Right ventricle myocardium inferior (tissue), 1 donor: ENCODE measurements around the gene ADM5. TPM values are rescaled to one million over a fixed set of nuclear protein-coding genes. Genes with fewer than 3 reads are reported as not detected.
"Not testable (repeated sequence)": the region's sequence is repeated elsewhere in the genome, so short reads cannot be mapped to it uniquely, and the experiment has no call there.

ENCODE experiments used
- ATAC-seq: fragments of 200-7000 bp; cut with Tn5 transposase; one replicate; pipeline ENCODE4 v1.9.1; 2020; ENCODE audit warnings: mild to moderate bottlenecking, moderate library complexity
- DNase-seq: peaks from one replicate; pipeline ENCODE4 v3.0.0; 2021; ENCODE audit errors: missing footprints
- intact Hi-C: fragments of 100-400 bp; cut with DNase I; formaldehyde crosslinking; loops from one replicate; pipeline ENCODE4 v1.11.0; 2022
- total RNA-seq: library from RNA; stranded (reverse); fragmentation: NEBNext Ultra II Directional; extraction: Animal tissue kit (Norgen Biotek cat#: 25700); gene quantifications from one replicate; pipeline ENCODE4 v1.2.1, GENCODE V29; 2021
- donor health status: DM: no; HTN: yes; CAD: no; lungs with severe emphysema.

Gene ADM5
- total RNA-seq, 1 donor from 2014 or later = 0.84 TPM

DNA sequence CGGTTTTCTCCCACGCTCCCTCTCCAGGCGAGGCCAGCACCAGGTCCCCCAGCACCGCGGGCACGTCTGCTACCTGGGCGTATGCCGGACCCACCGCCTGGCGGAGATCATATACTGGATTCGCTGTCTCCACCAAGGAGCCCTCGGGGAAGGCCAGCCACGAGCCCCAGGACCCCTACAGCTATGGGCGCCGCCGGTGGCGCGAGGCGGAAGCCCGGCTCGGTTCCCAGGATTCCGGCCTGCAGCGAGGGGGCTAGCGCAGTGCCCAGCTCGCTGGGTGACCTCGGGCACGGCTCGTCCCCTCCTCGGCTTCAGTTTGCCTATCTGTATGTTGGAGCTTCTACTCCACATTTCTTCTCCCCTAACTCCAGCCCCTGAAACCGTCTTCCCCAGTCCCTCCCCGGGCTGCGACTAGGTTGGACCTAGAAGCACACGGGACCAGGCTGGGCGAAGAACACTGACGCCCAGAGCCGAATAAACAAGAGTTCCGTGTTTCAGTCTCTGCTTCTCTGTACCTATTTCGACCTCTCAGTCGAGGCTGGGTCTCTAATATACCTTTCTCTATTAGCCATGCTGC lies 773 bp downstream of the ADM5 start:
- ATAC-seq (peak; percentile 18), DNase-seq (no peak)
- intact Hi-C loops = loop anchor here (5.0 kb wide), 1 partner anchor 72 kb away; the partner anchor contains the start of gene TSKS

- ATAC-seq (peak; percentile 83), DNase-seq (peak; percentile 87)
- intact Hi-C loops = loop anchor here (5.0 kb wide), 1 partner anchor 72 kb away; the partner anchor contains the start of gene TSKS
These were observed 1.4 kb downstream of the ADM5 start, which contains the start of gene CPT1C for GRCh38 chr19:49690656-49691242. Gene CPT1C (plus strand): TSS chr19:49691116. CDS start chr19:49692253, 1,137 bp downstream.

GRCh38 chr19:49691243-49692146 lies 2.1 kb downstream of the ADM5 start:
- DNase-seq = no peak

DNA sequence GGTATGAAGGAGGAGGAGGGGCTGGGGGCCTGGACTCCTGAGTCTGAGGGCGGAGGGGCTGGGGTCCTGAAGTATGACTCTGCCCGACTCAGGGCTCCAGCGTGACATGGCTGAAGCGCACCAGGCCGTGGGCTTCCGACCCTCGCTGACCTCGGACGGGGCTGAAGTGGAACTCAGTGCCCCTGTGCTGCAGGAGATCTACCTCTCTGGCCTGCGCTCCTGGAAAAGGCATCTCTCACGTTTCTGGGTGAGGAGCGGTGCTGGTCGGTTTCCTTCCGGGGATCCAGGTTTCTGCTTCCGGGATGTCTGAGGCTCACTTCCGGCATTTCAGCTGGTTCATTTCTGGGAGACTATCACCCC lies 2.7 kb downstream of the ADM5 start:
- ATAC-seq = no peak
- intact Hi-C loops = loop anchor here (5.0 kb wide), 1 partner anchor 70 kb away; the partner anchor contains the start of gene TSKS
- DNase-seq = no peak

More at GRCh38 chr19:49691243-49692146, 2.1 kb downstream of the ADM5 start:
- peak; percentile 42 for ATAC-seq
- intact Hi-C loops = loop anchor here (5.0 kb wide), 1 partner anchor 71 kb away; the partner anchor contains the start of gene TSKS

GRCh38 chr19:49696115-49696514 lies 6.7 kb downstream of the ADM5 start:
- intact Hi-C loops = no loop called here
- DNase-seq = no peak
- ATAC-seq = no peak

- intact Hi-C loops = no loop called here
- DNase-seq (no peak), ATAC-seq (no peak)
These were observed 7.5 kb downstream of the ADM5 start for GRCh38 chr19:49696865-49697264.

GRCh38 chr19:49699364-49699763 lies 10.0 kb downstream of the ADM5 start:
- no peak for DNase-seq
- intact Hi-C loops = no loop called here

DNA sequence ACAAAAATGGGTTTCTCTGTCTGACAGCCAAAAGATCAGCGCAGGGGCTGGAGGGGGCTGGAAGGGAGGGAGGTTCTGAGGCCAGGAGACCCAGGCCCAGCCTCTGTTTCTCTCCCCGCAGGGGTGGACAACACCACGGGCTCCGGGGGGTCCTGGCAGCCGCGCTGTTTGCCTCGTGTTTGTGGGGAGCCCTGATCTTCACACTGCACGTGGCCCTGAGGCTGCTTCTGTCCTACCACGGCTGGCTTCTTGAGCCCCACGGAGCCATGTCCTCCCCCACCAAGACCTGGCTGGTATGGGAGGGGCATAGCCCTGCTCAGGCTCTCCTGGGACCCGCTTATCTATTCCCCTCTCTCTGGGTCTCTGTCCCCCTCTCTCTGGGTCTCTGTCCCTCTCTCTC lies 11.2 kb downstream of the ADM5 start:
- intact Hi-C loops = no loop called here
- DNase-seq (no peak), ATAC-seq (no peak)

More at GRCh38 chr19:49699364-49699763, 10.0 kb downstream of the ADM5 start:
- ATAC-seq = no peak

GRCh38 chr19:49701271-49701786 lies 11.9 kb downstream of the ADM5 start:
- DNase-seq (no peak), ATAC-seq (no peak)
- intact Hi-C loops = no loop called here

GRCh38 chr19:49704888-49705642 lies 15.7 kb downstream of the ADM5 start:
- ATAC-seq = no peak
- no peak for DNase-seq
- intact Hi-C loops = no loop called here

GRCh38 chr19:49705919-49706318 lies 16.5 kb downstream of the ADM5 start:
- DNase-seq (no peak), ATAC-seq (no peak)
- intact Hi-C loops = no loop called here

DNA sequence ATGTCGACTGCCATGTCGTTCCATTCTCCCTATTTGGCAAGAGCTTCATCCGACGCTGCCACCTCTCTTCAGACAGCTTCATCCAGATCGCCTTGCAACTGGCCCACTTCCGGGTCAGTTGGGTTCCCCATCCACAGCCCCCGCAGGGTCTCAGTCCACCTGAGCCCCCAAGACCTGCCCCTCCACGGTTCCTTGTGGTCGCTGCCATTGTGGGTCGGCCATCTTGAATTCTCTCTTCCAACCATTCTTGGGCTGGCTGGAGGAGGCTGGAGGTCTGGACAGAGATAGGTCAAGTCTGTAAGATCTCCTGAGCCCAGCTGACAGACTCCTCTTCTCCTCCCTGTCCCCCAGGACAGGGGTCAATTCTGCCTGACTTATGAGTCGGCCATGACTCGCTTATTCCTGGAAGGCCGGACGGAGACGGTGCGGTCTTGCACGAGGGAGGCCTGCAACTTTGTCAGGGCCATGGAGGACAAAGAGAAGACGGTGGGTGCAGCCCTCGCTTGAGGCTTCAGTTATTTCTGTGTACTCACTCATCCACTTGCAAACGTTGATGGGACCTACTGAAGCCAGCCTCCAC lies 21.1 kb downstream of the ADM5 start:
- intact Hi-C loops = no loop called here
- no peak for DNase-seq
- ATAC-seq = no peak

GRCh38 chr19:49712397-49712859 lies 23.0 kb downstream of the ADM5 start:
- DNase-seq (no peak), ATAC-seq (peak; percentile 61)
- intact Hi-C loops = no loop called here

GRCh38 chr19:49713236-49713845 lies 23.9 kb downstream of the ADM5 start:
- DNase-seq (no peak), ATAC-seq (no peak)
- intact Hi-C loops = no loop called here

DNA sequence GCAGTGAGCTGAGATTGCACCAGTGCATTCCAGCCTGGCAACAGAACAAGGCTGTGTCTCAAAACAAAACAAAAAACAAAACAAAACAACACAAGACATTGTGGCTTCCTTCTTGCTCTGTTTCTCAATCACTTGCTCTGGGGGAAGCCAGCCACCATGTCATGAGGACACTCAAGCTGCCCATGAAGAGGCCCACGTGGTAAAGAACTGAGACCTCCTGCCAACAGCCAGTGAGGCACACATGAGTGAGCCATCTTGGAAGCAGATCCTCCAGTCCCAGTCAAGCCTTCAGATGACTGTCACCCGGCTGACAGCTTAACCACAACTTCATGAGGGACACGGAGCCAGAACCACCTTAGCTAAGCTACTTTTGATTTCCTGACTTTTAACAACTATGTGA lies 26.8 kb downstream of the ADM5 start:
- intact Hi-C loops = no loop called here

DNA sequence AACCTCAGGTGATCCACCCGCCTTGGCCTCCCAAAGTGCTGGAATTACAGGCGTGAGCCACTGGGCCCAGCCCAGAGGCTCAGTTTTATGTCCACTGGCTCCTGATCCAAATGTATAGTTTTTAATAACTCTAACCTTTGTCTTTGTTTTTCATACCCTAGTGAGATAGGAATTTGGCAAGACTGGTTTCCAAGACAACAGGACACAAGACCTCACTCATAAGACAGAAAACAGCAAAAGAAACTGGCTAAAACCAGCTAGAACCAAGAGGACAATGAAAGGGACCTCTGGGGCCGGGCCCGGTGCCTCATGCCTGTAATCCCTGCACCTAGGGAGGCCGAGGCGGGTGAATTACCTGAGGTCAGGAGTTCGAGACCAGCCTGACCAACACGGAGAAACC lies 29.1 kb downstream of the ADM5 start:
- no peak for DNase-seq

More for the DNA sequence above, 26.8 kb downstream of the ADM5 start:
- DNase-seq (no peak), ATAC-seq (no peak)

GRCh38 chr19:49718991-49719390 lies 29.6 kb downstream of the ADM5 start:
- DNase-seq = no peak
- no peak for ATAC-seq
- intact Hi-C loops = no loop called here

More for the DNA sequence above, 29.1 kb downstream of the ADM5 start:
- no peak for ATAC-seq
- intact Hi-C loops = no loop called here

DNA sequence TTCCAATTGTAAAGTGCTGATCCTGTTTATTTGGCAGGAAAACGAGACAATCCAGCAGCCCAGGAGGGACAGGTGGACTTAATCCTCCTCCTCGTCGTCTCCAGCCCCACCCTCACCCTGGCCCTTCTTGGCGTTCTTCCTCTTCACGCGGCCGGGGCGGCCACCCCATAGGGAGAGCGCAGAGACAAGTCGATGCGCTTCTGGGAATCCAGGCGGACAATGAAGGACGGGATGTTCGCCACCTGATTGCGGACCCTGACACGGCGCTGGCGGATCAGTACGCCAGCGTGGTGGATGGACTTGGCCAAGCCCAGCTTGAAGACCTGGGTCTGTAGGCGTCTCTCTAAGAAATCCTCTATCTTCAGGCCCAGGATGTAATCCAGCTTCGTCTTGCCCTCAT lies 30.0 kb downstream of the ADM5 start:
- DNase-seq, ATAC-seq, intact Hi-C loops: not testable (repeated sequence)
